Right atrium auricular region (tissue), 2 donors: ENCODE data around the gene NRROS. TPM values are rescaled to one million over a fixed set of nuclear protein-coding genes. Genes with fewer than 3 reads are reported as not detected.
"Not testable (repeated sequence)": the region's sequence is repeated elsewhere in the genome, so short reads cannot be mapped to it uniquely, and the experiment has no call there.

Experiments used
- DNase-seq: peaks from one replicate; pipeline ENCODE4 v3.0.0-alpha.2; 2019; ENCODE audit warnings: low spot score
- H3K27ac ChIP-seq, 2 donors: fragments of 200-600 bp; sonication (generic); 1 replicate in 1 of 2; 2 replicates in 1 of 2; pipeline ENCODE4 v1.5.1; 2016 to 2019
- H3K27me3 ChIP-seq, 2 donors: fragments of 200-600 bp; sonication (generic); one replicate each; pipeline versions ENCODE4 v1.5.1 to v1.6.0; 2017 to 2019
- H3K36me3 ChIP-seq: fragments of 200-600 bp; sonication (generic); one replicate; pipeline ENCODE4 v1.5.1; 2016
- H3K4me1 ChIP-seq, 2 donors: fragments of 200-600 bp; sonication (generic); one replicate each; pipeline versions ENCODE4 v1.5.1 to v1.6.0; 2017 to 2019
- H3K4me3 ChIP-seq, 2 donors: fragments of 200-600 bp; sonication (generic); 1 replicate in 1 of 2; 2 replicates in 1 of 2; pipeline ENCODE4 v1.5.1; 2017 to 2019; ENCODE audit warnings: mild to moderate bottlenecking in 1 of 2, moderate library complexity in 1 of 2
- H3K9me3 ChIP-seq, 2 donors: fragments of 200-600 bp; sonication (generic); one replicate each; pipeline ENCODE4 v1.5.1; 2019
- CTCF ChIP-seq, 2 donors: fragments of 200-600 bp; sonication (generic); IDR thresholded peaks; one replicate each; pipeline ENCODE4 v1.5.1; 2019; ENCODE audit warnings: antibody characterized with exemption in 2 of 2
- total RNA-seq, 2 donors: library from RNA; depleted of rRNA; stranded (reverse); fragments of >200 nt; gene quantifications; one replicate each; pipeline ENCODE4 v1.1.0, GENCODE V29; 2016

Gene NRROS
- total RNA-seq, 2 donors from 2014 or later, result 2.4 to 4.8 TPM

GRCh38 chr3:196609805-196610515, 29.5 kb upstream of the NRROS start:
- Histone ChIP-seq H3K27ac (peak overlapping the region in 1 of 2 donors; percentile 42), H3K4me3 (no peak overlapping the region), H3K36me3 (no peaks in the 10 kb centered on the region), H3K27me3 (no peaks in the 10 kb centered on the region), H3K9me3 (no peaks in the 10 kb centered on the region), H3K4me1 (peaks cover 0 to 20% of the 10 kb centered on the region in 2 donors)
- TF ChIP-seq CTCF (IDR thresholded peaks at IDR 0.05), result no peak
- DNase-seq, result no peak

- Histone ChIP-seq H3K4me1 (peaks cover 0 to 20% of the 10 kb centered on the region in 2 donors), H3K36me3 (no peaks in the 10 kb centered on the region), H3K9me3 (no peaks in the 10 kb centered on the region), H3K4me3 (no peak overlapping the region), H3K27me3 (no peaks in the 10 kb centered on the region), H3K27ac (peak overlapping the region; percentile 21 to 37)
- no peak for TF ChIP-seq CTCF (IDR thresholded peaks at IDR 0.05)
- no peak for DNase-seq
Observed at GRCh38 chr3:196611761-196612483, 27.6 kb upstream of the NRROS start.

GRCh38 chr3:196615234-196615633, 24.3 kb upstream of the NRROS start:
- H3K9me3 ChIP-seq, H3K27me3 ChIP-seq, DNase-seq, H3K4me3 ChIP-seq, H3K36me3 ChIP-seq, H3K27ac ChIP-seq: not testable (repeated sequence)
- H3K4me1 ChIP-seq, result peaks cover 0 to 12% of the 10 kb centered on the region in 2 donors

- no peak overlapping the region for H3K4me3 ChIP-seq
- H3K36me3 ChIP-seq, result no peaks in the 10 kb centered on the region
- no peaks in the 10 kb centered on the region for H3K9me3 ChIP-seq
- H3K27me3 ChIP-seq, result no peaks in the 10 kb centered on the region
- H3K27ac ChIP-seq, result no peak overlapping the region
- no peak for DNase-seq
- TF ChIP-seq CTCF (IDR thresholded peaks at IDR 0.05), result no peak
- H3K4me1 ChIP-seq, result peaks cover 0 to 12% of the 10 kb centered on the region in 2 donors
Observed at GRCh38 chr3:196617256-196617655, 22.2 kb upstream of the NRROS start.

- Histone ChIP-seq H3K36me3 (no peaks in the 10 kb centered on the region), H3K4me1 (peaks cover 0 to 8% of the 10 kb centered on the region in 2 donors), H3K4me3 (no peak overlapping the region), H3K9me3 (no peaks in the 10 kb centered on the region), H3K27me3 (no peaks in the 10 kb centered on the region), H3K27ac (peak overlapping the region; percentile 17 to 22)
- no peak for DNase-seq
- TF ChIP-seq CTCF (IDR thresholded peaks at IDR 0.05), result no peak
Observed at GRCh38 chr3:196619223-196619622, 20.3 kb upstream of the NRROS start.

GRCh38 chr3:196619627-196620026, 19.9 kb upstream of the NRROS start:
- not testable (repeated sequence) for H3K27me3 ChIP-seq, H3K9me3 ChIP-seq, H3K4me3 ChIP-seq, H3K36me3 ChIP-seq, DNase-seq, H3K4me1 ChIP-seq
- peak overlapping the region; percentile 17 to 22 for H3K27ac ChIP-seq
